Kidney glomerular epithelial cell (primary cell): Measurements from ENCODE around the gene EGFL8.
A peak's percentile ranks its signal among the peaks of the same experiment; 100 is the strongest.

Experiments used
- DNase-seq: peaks from one replicate; lab custom pipeline; 2025; lab: John Stamatoyannopoulos, UW

Gene EGFL8

GRCh38 chr6:32168350-32168749 is 4.0 kb downstream of the EGFL8 start:
- no peak for DNase-seq

GRCh38 chr6:32168807-32169591 is 4.6 kb downstream of the EGFL8 start:
- no peak for DNase-seq

GRCh38 chr6:32170294-32170693 is 5.9 kb downstream of the EGFL8 start:
- no peak for DNase-seq

- DNase-seq = no peak
Observed at GRCh38 chr6:32171234-32171633, 6.8 kb downstream of the EGFL8 start.

- DNase-seq = no peak
Observed at GRCh38 chr6:32173051-32173727, 8.8 kb downstream of the EGFL8 start.

- no peak for DNase-seq
Observed at GRCh38 chr6:32174416-32174815, 10.0 kb downstream of the EGFL8 start.

GRCh38 chr6:32175322-32175710 is 10.9 kb downstream of the EGFL8 start:
- no peak for DNase-seq

- peak; percentile 95 for DNase-seq
Observed at GRCh38 chr6:32175711-32176475, 11.5 kb downstream of the EGFL8 start, which contains the start of gene AGPAT1. Gene AGPAT1, minus strand, starts transcription at chr6:32176084. Its CDS starts 4,588 bp downstream, at chr6:32171496.

GRCh38 chr6:32176476-32177182 is 12.2 kb downstream of the EGFL8 start:
- DNase-seq = peak; percentile 25

- DNase-seq = no peak
Observed at GRCh38 chr6:32177183-32177787, 12.9 kb downstream of the EGFL8 start.

- peak; percentile 100 for DNase-seq
Observed at GRCh38 chr6:32177788-32178546, 13.6 kb downstream of the EGFL8 start, which contains the start of gene RNF5. Gene RNF5, plus strand, starts transcription at chr6:32178405. Its CDS starts 107 bp downstream, at chr6:32178512.

GRCh38 chr6:32178547-32179440 is 14.4 kb downstream of the EGFL8 start:
- no peak for DNase-seq

- no peak for DNase-seq
Observed at GRCh38 chr6:32179766-32180405, 15.5 kb downstream of the EGFL8 start.

- no peak for DNase-seq
Observed at GRCh38 chr6:32181148-32181702, 16.8 kb downstream of the EGFL8 start.

GRCh38 chr6:32181915-32182529 is 17.6 kb downstream of the EGFL8 start:
- DNase-seq = no peak

- no peak for DNase-seq
Observed at GRCh38 chr6:32182555-32182981, 18.2 kb downstream of the EGFL8 start.

- no peak for DNase-seq
Observed at GRCh38 chr6:32183030-32183429, 18.6 kb downstream of the EGFL8 start.

GRCh38 chr6:32183483-32184083 is 19.2 kb downstream of the EGFL8 start:
- no peak for DNase-seq
